Measurements from ENCODE around the gene PPP1R26. TPM values are rescaled to one million over a fixed set of nuclear protein-coding genes. Genes with fewer than 3 reads are reported as not detected.

Gene PPP1R26
- total RNA-seq, 1 donor from 2014 or later, result 6.7 TPM

GRCh38 chr9:135476561-135477355, 2.8 kb upstream of the PPP1R26 start:
- intact Hi-C loops (cut with micrococcal nuclease), result no loop called here

GRCh38 chr9:135478191-135478590, 1.4 kb upstream of the PPP1R26 start:
- Mint-ChIP-seq H3K9me3 (no peaks in the 10 kb centered on the region), H3K27ac (no peak overlapping the region), H3K27me3 (no peaks in the 10 kb centered on the region), H3K36me3 (ENCODE audit: low read depth) (peaks cover 2% of the 10 kb centered on the region), H3K4me1 (peaks cover 10% of the 10 kb centered on the region), H3K4me3 (peak overlapping the region; percentile 91)
- CTCF ChIA-PET, result no interaction called here
- ATAC-seq (ENCODE audit: low read depth), result no peak
- no peak for TF ChIP-seq CTCF (IDR thresholded peaks at IDR 0.05)
- intact Hi-C loops (cut with micrococcal nuclease), result no loop called here
- DNase-seq, result no peak
- POLR2A ChIA-PET, result no interaction called here

More at GRCh38 chr9:135476561-135477355, 2.8 kb upstream of the PPP1R26 start:
- Mint-ChIP-seq H3K9me3 (no peaks in the 10 kb centered on the region), H3K4me1 (peaks cover 8% of the 10 kb centered on the region), H3K27me3 (peaks cover 6% of the 10 kb centered on the region), H3K4me3 (no peak overlapping the region), H3K36me3 (ENCODE audit: low read depth) (peaks cover 2% of the 10 kb centered on the region), H3K27ac (no peak overlapping the region)
- ChIA-PET POLR2A (no interaction called here), CTCF (no interaction called here)
- no peak for TF ChIP-seq CTCF (IDR thresholded peaks at IDR 0.05)
- no peak for ATAC-seq (ENCODE audit: low read depth)
- no peak for DNase-seq

GRCh38 chr9:135478829-135479468, 633 bp upstream of the PPP1R26 start:
- Mint-ChIP-seq H3K36me3 (ENCODE audit: low read depth) (peaks cover 2% of the 10 kb centered on the region), H3K27ac (peak overlapping the region; percentile 77), H3K9me3 (no peaks in the 10 kb centered on the region), H3K4me1 (peaks cover 10% of the 10 kb centered on the region), H3K27me3 (peaks cover 2% of the 10 kb centered on the region), H3K4me3 (peak overlapping the region; percentile 91)
- DNase-seq (peak; percentile 25), ATAC-seq (ENCODE audit: low read depth) (peak; percentile 45)
- intact Hi-C loops (cut with micrococcal nuclease), result no loop called here
- TF ChIP-seq CTCF (IDR thresholded peaks at IDR 0.05), result no peak
- CTCF ChIA-PET, result no interaction called here
- POLR2A ChIA-PET, result interaction anchor here (0.5 kb wide), 1 partner anchor 1988 kb away, joined by 3 read pairs; no protein-coding TSS in a partner anchor

DNA sequence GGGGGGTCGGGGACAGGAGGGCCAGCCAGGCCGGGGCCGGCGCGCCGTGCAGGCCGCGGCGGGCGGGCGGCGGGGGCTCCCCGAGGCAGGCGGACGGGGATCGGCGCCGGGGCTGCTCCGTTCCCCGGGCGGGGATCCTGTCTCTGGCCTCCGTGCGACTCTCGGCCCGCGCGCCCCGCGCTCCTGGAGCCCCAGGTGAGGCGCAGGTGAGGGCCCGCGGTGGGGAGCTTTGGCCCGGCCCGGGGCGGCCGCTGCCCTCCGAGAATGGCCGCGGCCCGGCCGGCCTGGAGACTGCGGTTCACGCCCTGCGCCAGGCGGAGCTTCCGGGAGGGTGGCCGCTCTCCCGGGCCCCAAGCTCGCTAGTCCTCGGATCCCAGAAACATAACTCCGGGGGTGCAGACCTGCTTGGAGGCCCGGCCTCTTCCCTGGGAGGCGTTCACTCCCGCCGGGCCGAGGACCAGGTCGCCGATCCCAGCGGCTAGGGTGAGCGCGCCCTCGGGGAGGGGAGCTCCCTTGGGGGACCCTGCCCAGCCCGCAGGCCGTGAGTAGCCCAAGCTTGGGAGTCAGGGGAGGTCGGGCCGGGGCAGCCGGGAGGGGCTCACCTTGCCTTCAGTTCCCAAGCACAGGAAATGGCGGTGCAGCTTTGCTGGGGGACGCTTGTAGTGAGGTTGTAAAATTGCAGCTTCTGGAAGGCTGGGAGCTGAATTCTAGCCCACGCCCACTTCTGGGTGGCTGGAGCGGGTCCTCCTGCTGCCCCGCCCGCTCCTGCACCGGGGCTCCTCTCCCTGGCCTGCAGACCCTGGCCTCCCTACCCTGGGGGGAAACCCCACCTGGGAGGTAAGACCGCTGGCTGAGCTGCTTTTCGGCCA, 723 bp downstream of the PPP1R26 start:
- Mint-ChIP-seq H3K9me3 (no peaks in the 10 kb centered on the region), H3K4me1 (peaks cover 10% of the 10 kb centered on the region), H3K4me3 (peak overlapping the region; percentile 61), H3K27me3 (peaks cover 2% of the 10 kb centered on the region), H3K36me3 (ENCODE audit: low read depth) (peaks cover 5% of the 10 kb centered on the region), H3K27ac (no peak overlapping the region)
- ChIA-PET POLR2A (no interaction called here), CTCF (interaction anchor here (0.7 to 1.0 kb wide), 3 partner anchors 19 to 67 kb away, joined by 3 to 7 read pairs (median 3); partner anchors contain the start of gene MRPS2)
- intact Hi-C loops (cut with micrococcal nuclease), result loop anchor here (1.0 kb wide), 1 partner anchor 20 kb away; the partner anchor contains the start of gene MRPS2
- TF ChIP-seq CTCF (IDR thresholded peaks at IDR 0.05), result no peak
- ATAC-seq (ENCODE audit: low read depth), result peak; percentile 31
- DNase-seq, result peak; percentile 31
